Measurements from ENCODE around the gene S100PBP.

The S100PBP gene

GRCh38 chr1:32897082-32898049 lies 79.9 kb downstream of the S100PBP start:
- DNase-seq (ENCODE audit: extremely low spot score), result no peak
- ChIA-PET CTCF (interaction anchor here (0.7 to 1.3 kb wide), 2 partner anchors 10 to 11 kb away, joined by 3 read pairs; no protein-coding TSS in a partner anchor), POLR2A (interaction anchor here (1.1 kb wide), 1 partner anchor 67 kb away, joined by 3 read pairs; the partner anchor contains the start of gene RNF19B)
- TF ChIP-seq FOXM1 (IDR thresholded peaks at IDR 0.05; ENCODE audit: borderline replicate concordance), result no peak
- TF ChIP-seq FOXA1 (IDR thresholded peaks at IDR 0.05), result no peak
- no peak for TF ChIP-seq CTBP1 (IDR thresholded peaks at IDR 0.05; ENCODE audit: borderline replicate concordance)
- TF ChIP-seq FOXK2 (IDR thresholded peaks at IDR 0.05), result no peak
- no peak for TF ChIP-seq L3MBTL2 (conservative IDR thresholded peaks at IDR 0.05)
- TF ChIP-seq ARNT (IDR thresholded peaks at IDR 0.05), result no peak
- no peak for TF ChIP-seq HDGF (IDR thresholded peaks at IDR 0.05; ENCODE audit: borderline replicate concordance)
- TF ChIP-seq SUZ12 (IDR thresholded peaks at IDR 0.05), result no peak
- no peak for TF ChIP-seq BHLHE40 (IDR thresholded peaks at IDR 0.05; ENCODE audit: borderline replicate concordance)
- no peak for TF ChIP-seq NFRKB (IDR thresholded peaks at IDR 0.05)
- TF ChIP-seq ZNF384 (IDR thresholded peaks at IDR 0.05), result no peak
- TF ChIP-seq LEF1 (IDR thresholded peaks at IDR 0.05; ENCODE audit: borderline replicate concordance), result no peak
- no peak for TF ChIP-seq ELF4 (IDR thresholded peaks at IDR 0.05)
- no peak for TF ChIP-seq SP1 (IDR thresholded peaks at IDR 0.05)
- TF ChIP-seq PKNOX1 (IDR thresholded peaks at IDR 0.05), result no peak

- CTCF ChIA-PET, result interaction anchor here (0.7 kb wide), 1 partner anchor 11 kb away, joined by 3 read pairs; no protein-coding TSS in a partner anchor
- no peak for TF ChIP-seq FOXM1 (IDR thresholded peaks at IDR 0.05; ENCODE audit: borderline replicate concordance)
- no peak for TF ChIP-seq TARDBP (IDR thresholded peaks at IDR 0.05)
- no peak for TF ChIP-seq L3MBTL2 (conservative IDR thresholded peaks at IDR 0.05)
- TF ChIP-seq ELF4 (IDR thresholded peaks at IDR 0.05), result no peak
- TF ChIP-seq SUZ12 (IDR thresholded peaks at IDR 0.05), result no peak
- no peak for TF ChIP-seq LEF1 (IDR thresholded peaks at IDR 0.05; ENCODE audit: borderline replicate concordance)
- no peak for TF ChIP-seq ZNF384 (IDR thresholded peaks at IDR 0.05)
- TF ChIP-seq FOXA1 (IDR thresholded peaks at IDR 0.05), result no peak
- TF ChIP-seq HDGF (IDR thresholded peaks at IDR 0.05; ENCODE audit: borderline replicate concordance), result no peak
- POLR2A ChIA-PET, result no interaction called here
- DNase-seq (ENCODE audit: extremely low spot score), result no peak
These were observed 80.6 kb downstream of the S100PBP start for GRCh38 chr1:32898056-32898455.

DNA sequence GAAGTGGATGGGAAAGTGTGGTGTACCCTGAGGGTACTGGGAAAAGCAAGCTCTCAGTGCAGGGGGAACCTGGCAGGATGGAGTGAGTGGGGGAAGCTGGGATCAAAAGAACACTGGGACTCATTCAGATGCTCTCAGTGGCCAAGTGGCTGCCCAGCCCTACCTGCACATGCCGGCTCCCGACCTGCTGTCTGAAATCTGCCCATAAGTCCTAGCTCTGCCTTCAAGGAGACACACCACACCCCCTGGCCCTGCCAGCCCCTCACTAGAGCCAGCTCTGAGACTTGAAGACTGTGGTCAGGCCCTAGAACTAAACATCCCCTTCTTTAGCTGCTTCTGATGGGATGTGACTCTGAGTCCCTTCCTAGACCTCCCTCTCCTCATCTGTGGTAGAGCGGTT lies 81.5 kb downstream of the S100PBP start:
- DNase-seq (ENCODE audit: extremely low spot score), result no peak
- TF ChIP-seq SUZ12 (IDR thresholded peaks at IDR 0.05) (no peak), FOXK2 (IDR thresholded peaks at IDR 0.05) (no peak), FOXM1 (IDR thresholded peaks at IDR 0.05; ENCODE audit: borderline replicate concordance) (no peak), ARNT (IDR thresholded peaks at IDR 0.05) (no peak), FOXA1 (IDR thresholded peaks at IDR 0.05) (no peak), HDGF (IDR thresholded peaks at IDR 0.05; ENCODE audit: borderline replicate concordance) (no peak), PKNOX1 (IDR thresholded peaks at IDR 0.05) (no peak), TARDBP (IDR thresholded peaks at IDR 0.05) (no peak), SP1 (IDR thresholded peaks at IDR 0.05) (no peak), LEF1 (IDR thresholded peaks at IDR 0.05; ENCODE audit: borderline replicate concordance) (no peak), L3MBTL2 (conservative IDR thresholded peaks at IDR 0.05) (no peak), BHLHE40 (IDR thresholded peaks at IDR 0.05; ENCODE audit: borderline replicate concordance) (no peak), ZNF384 (IDR thresholded peaks at IDR 0.05) (no peak), ELF4 (IDR thresholded peaks at IDR 0.05) (no peak), NFRKB (IDR thresholded peaks at IDR 0.05) (no peak), CTBP1 (IDR thresholded peaks at IDR 0.05; ENCODE audit: borderline replicate concordance) (no peak)
- ChIA-PET POLR2A (no interaction called here), CTCF (no interaction called here)

DNA sequence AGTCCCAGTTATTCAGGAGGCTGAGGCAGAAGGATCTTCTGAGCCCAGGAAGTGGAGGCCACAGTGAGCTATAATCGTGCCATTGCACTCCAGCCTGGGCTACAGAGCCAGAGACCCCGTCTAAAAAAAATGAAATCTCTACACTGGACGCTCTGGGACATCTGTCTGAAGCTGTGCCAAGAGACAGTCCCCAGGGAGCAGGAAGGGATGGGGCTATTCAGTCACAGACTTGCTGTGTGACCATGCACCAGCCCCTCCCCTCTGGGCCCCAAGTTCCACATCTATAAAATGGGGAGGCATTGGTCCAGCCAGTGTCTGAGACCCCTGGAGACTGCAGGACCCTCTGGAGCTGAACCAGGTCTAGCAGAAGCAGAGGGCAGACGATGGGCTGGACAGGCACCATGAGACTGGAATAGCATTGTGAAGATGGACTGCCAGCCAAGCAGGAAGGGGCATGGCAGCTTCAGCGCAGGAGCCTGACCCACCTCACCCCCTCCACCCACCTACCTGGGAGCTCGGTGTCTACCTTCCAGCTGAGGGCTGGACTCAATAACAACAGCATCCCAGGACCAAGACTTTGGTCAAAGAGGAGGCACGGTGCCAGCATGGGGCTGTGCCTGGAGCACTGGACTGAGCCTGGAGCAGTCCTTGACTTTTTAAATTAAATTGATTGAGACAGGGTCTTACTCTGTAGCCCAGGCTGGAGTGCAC lies 82.3 kb downstream of the S100PBP start:
- POLR2A ChIA-PET, result interaction anchor here (1.0 kb wide), 1 partner anchor 25 kb away, joined by 3 read pairs; no protein-coding TSS in a partner anchor
- CTCF ChIA-PET, result no interaction called here
- DNase-seq (ENCODE audit: extremely low spot score), result no peak
- TF ChIP-seq TARDBP (IDR thresholded peaks at IDR 0.05), result no peak
- TF ChIP-seq ELF4 (IDR thresholded peaks at IDR 0.05), result no peak
- TF ChIP-seq HDGF (IDR thresholded peaks at IDR 0.05; ENCODE audit: borderline replicate concordance), result no peak
- TF ChIP-seq BHLHE40 (IDR thresholded peaks at IDR 0.05; ENCODE audit: borderline replicate concordance), result no peak
- no peak for TF ChIP-seq SP1 (IDR thresholded peaks at IDR 0.05)
- TF ChIP-seq PKNOX1 (IDR thresholded peaks at IDR 0.05), result no peak
- no peak for TF ChIP-seq FOXM1 (IDR thresholded peaks at IDR 0.05; ENCODE audit: borderline replicate concordance)
- TF ChIP-seq CTBP1 (IDR thresholded peaks at IDR 0.05; ENCODE audit: borderline replicate concordance), result no peak

DNA sequence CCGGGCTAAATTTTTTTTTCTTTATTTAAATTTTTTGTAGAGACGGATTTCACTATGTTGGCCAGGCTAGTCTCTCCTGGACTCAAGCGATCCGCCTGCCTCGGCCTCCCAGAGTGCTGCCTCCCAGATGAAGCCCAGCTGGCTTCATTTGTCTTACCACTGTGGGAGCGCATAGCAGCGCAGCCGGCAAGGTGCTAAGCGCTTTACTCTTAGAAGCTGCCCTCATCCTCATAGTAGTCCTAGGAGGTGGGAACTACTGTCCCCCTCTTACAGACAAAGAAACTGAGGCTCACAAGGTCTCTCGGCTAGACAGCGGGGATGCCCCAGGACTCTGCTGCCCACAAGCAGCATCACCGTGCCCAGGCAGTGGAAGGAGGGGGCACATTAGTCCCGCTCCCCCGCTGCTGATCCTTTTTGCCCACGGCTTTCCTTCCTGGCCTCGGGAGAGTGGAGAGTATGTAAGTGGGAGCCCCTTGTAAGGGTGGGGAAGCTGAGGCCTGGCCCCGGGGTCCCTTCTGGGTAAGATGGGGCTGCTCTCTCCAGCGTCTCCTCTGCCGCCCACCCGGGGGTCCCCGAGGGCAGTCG lies 83.0 kb downstream of the S100PBP start:
- no peak for DNase-seq (ENCODE audit: extremely low spot score)
- CTCF ChIA-PET, result no interaction called here

More for the DNA sequence above, 83.0 kb downstream of the S100PBP start:
- POLR2A ChIA-PET, result interaction anchor here (1.0 kb wide), 1 partner anchor 25 kb away, joined by 3 read pairs; no protein-coding TSS in a partner anchor
- TF ChIP-seq SUZ12 (IDR thresholded peaks at IDR 0.05) (no peak), FOXK2 (IDR thresholded peaks at IDR 0.05) (no peak), PKNOX1 (IDR thresholded peaks at IDR 0.05) (no peak), FOXM1 (IDR thresholded peaks at IDR 0.05; ENCODE audit: borderline replicate concordance) (no peak), CTBP1 (IDR thresholded peaks at IDR 0.05; ENCODE audit: borderline replicate concordance) (no peak), L3MBTL2 (conservative IDR thresholded peaks at IDR 0.05) (no peak), NFRKB (IDR thresholded peaks at IDR 0.05) (no peak), BHLHE40 (IDR thresholded peaks at IDR 0.05; ENCODE audit: borderline replicate concordance) (no peak), ARNT (IDR thresholded peaks at IDR 0.05) (no peak; the same call in 1 of the 2 replicates), SP1 (IDR thresholded peaks at IDR 0.05) (no peak), HDGF (IDR thresholded peaks at IDR 0.05; ENCODE audit: borderline replicate concordance) (no peak), FOXA1 (IDR thresholded peaks at IDR 0.05) (no peak), ZNF384 (IDR thresholded peaks at IDR 0.05) (no peak), LEF1 (IDR thresholded peaks at IDR 0.05; ENCODE audit: borderline replicate concordance) (no peak), TARDBP (IDR thresholded peaks at IDR 0.05) (no peak), ELF4 (IDR thresholded peaks at IDR 0.05) (no peak)
